NCI-H146 (cell line): Measurements from ENCODE around the gene OTOP3.

Experiments
- DNase-seq: peaks from one replicate; lab custom pipeline; 2025; lab: John Stamatoyannopoulos, UW

The OTOP3 gene

DNA sequence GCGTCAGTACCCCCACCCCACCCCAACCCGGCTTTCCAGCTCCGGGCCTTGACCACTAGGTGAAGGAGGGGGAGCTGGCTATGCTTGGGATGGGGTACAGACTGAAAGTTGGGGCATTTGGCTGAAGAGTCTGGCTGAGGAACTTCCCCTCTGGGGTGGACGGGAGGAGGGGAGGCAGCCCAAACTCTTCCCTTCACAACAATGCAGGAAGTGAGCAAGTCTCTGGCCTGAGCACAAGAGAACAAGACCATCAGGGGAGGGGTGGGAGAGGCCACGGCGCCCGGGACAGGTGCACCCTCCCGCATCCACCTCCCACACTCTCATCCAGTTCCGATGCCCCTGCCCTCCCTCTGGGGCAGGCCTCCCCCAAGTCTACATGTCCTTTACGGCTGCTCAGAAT, 18.3 kb upstream of the OTOP3 start:
- no peak for DNase-seq

DNA sequence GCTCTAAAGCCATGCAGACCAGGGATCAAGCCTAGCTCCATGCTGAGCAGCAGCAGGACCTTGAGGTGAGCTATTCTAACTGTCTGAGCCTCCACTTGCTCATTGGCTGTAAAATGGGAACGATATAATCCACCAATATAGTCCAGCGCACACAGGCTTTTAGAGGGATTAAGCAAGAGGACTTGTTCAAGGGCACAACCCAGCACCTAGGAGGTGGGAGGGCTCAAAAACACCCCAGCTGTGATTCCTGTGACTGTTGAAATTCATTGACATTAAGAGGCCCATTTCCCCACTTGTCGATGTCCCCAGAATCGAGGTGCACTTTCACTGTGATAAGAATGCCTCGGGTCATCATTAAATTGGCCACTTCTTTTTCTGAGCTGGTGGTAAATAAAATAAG, 16.8 kb upstream of the OTOP3 start:
- no peak for DNase-seq

DNA sequence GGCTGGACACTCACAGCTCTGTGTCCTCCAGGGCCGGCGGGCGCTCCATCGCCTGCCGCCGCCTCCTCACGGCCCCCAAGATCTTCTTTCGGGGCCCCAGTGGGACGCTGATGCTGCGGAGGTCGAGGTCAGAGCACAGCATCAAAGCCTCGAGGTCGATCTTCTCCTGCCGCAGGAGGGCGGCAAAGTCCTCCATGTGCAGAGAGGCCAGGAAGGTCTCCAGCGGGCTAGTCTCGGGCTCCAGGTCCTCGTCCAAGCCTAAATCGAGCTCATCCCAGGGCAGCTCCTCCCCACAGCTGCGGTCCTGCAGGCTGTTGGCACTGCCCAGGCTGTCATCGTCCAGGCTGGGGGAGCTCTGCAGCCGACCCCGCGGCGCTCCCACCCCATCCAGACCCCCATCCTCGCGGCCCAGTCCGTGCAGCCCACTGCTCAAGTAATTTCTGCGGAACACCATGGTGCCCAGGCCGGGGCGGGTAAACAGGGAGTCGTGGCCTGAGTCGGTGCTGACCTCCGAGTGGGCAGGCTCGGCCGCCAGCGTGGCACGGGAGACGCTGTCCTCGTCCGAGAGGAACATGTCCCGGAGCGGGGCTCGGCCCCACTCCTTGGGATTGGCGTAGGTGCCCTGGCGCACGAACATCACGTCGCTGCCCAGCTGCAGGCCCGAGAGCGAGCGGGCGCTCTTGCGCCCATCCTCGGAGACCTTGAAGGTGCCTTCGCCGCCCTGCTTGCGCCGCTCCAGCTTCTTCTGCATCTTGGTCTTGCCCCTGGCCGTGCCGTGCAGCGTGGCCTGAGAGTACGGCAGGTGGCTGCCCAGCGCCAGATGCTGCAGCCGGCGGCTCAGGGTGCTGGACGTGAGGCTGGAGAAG, 16.0 kb upstream of the OTOP3 start:
- DNase-seq: peak; percentile 56

DNA sequence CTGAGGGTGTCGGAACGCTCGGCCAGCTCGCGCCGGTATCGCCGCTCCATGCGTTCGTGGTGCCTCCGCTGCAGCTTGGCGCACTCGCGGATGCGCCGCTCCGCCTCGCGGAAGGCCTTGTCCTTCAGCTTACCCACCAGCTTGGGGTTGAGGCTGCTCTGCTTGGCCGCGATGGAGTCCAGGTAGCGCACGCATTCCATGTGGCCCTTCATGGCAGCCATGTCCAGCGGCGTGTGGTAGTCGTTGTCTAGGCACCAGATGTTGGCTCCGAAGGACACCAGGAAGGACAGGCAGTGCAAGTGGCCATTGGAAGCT, 15.4 kb upstream of the OTOP3 start:
- no peak for DNase-seq

DNA sequence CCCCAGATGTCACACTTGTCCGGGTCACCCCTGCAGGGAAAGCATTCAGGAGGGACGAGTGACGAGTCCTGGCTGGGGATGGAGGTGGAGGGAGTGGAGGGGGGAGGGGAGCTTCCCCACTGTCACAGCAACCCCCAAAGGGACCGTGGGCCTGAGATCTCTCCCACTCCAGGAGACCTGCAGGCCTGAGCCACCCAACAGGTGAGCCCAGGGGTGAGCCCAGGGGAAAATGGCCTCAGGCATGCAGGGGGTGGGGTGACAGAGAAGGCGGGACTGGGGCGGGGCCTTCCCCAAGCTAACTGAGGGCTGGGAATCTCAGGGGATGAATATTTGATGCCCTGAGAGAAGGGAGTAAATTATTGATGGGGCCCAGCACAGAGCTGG, 15.1 kb upstream of the OTOP3 start:
- DNase-seq: peak; percentile 46

DNA sequence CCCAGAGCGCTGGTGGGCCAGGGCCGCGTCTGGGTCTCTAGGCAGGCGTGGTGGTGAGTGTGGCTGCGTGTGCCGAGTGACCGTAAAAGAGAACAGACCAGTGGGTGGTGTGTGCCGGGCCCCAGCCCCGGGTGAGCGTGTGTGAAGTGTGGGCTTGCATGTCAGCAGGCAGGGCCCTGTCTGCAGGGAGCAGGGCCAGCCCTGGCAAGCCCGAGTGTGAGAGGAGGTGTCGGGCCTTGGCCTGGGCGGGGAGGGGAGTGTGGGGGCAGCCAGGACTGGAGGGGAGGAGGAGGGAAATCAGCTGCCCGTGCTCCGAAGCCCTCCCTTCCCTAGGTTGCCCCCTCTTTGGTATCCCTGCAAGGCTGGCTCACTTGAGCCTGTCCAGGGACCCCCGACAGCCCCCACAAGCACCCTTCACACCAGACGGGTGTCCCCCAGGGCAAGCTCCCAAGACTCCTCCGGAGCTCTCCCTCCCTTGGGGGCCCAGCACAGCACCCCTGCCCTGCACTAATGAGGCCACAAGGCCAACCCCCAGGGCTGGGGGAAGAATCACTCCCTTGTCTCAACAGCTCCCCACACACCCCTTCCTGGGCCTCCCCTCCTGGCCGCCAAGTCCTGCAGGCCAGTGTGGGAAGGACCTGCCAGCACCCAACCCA, 14.5 kb upstream of the OTOP3 start:
- no peak for DNase-seq

DNA sequence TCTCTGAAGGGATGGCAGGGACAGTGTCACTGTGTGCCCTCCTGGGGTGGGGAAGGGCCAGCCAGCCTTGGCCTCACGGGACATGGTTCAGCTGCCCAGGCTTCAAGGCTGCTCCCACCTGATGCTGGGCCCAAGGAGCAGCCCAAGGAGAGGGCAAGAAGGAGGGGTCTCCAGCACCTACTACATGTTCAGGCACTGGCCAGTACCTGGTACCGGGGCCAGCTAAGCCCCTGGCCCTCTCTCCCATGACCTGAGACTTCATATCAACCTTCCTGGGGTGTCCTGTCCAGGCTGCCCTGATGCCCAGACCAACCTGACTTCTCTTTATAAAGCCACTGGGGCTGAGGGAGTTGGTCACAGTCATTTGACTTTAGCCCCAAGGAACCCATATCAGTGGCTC, 13.9 kb upstream of the OTOP3 start:
- DNase-seq: no peak

DNA sequence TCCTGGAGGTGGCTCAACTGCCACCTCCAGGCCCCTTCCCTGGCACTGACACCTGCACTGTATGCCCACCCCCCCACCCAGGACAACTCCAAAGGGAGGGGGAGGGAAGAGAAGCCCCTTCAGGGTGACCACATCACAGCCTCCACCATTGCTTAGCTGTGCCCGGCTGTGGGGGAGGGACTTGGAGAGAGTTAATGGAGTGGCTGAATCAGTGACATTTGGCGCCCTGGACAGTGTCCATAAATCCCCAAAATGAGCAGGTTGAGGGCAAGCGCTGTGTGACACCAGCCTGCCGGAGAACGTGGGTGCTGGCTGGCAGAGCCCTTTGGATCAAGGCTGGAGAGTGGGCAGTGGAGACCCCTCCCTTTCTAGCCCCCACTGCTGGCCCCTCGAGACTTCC, 13.5 kb upstream of the OTOP3 start:
- DNase-seq: no peak

DNA sequence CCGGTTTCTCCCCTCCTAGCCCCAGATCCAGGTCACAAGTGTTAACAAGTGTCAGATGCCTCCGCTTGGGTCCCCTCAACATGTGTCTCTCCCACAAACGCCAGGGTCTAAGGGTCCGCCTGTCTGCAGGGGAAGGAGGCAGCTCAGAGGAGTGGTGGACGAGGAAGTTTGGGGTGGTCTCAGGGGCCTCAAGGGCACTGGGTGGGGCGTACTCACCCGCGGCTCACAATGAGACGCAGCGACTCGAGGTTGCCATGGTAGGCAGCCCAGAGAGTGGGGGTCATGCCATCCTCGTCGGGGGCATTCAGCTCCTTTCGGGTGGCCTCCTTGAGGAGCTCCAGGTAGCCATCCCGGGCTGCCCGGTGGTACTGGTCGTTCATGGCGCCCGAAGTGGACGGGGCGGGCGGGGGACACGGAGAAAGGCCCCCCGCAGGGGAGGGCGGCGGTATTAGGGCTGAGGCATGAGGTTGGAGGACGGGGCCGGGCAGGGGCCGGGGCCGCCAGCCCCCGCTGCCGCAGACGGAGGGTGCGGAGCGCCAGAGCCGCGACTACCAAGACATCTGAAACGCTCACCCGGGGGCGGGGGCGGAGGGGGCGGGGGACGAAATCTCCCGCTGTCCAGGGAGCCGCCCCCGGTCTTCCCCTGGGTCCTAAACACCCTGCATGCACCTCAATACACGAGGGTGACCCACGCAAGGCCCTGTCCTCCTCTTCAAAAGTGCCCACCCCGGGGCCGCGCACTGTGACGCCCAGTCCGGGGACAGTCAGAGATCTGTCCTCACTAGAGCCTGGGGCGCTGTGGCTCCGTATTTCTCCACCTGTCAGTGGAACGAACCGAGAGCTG, 12.8 kb upstream of the OTOP3 start, which contains the start of gene USH1G:
USH1G (minus strand) TSS at position 562 of the 844 bp plus-strand sequence; CDS start at position 380, 182 bp downstream.
- peak; percentile 47 for DNase-seq

DNA sequence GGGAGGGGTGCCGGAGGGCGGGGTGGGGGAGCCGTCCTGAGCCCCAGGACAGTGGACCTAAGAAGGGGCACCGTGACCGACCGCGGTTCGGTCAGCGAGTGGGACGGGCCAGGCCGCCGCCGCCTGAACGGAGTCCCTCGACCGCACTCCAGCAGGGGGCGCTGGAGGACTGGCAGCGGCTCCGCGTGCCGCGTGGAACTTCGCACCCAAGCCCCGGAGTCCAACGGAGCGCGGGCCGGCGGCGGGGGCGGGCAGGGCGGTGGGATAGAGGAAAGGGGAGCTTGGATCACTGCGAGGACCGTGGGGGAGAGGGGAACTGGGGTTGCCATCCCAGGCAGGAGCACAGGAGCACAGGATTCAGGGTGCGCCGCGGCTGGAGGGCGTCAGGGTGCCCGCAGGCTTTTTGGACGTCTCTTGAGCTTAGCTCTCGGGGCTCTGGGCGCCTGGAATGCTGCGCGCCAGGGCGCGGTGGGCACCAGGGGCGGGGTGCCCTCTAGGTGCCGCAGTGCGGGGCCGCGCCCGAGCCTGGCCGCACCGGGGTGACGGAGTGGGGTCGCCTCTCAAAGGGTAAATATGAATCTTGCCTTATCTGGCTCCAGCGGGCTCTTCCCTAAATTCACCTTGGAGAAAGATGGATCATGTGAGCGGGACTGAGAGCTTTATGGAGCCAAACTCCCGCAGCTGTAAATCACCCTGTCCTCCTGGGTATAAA, 12.0 kb upstream of the OTOP3 start:
- peak; percentile 52 for DNase-seq

DNA sequence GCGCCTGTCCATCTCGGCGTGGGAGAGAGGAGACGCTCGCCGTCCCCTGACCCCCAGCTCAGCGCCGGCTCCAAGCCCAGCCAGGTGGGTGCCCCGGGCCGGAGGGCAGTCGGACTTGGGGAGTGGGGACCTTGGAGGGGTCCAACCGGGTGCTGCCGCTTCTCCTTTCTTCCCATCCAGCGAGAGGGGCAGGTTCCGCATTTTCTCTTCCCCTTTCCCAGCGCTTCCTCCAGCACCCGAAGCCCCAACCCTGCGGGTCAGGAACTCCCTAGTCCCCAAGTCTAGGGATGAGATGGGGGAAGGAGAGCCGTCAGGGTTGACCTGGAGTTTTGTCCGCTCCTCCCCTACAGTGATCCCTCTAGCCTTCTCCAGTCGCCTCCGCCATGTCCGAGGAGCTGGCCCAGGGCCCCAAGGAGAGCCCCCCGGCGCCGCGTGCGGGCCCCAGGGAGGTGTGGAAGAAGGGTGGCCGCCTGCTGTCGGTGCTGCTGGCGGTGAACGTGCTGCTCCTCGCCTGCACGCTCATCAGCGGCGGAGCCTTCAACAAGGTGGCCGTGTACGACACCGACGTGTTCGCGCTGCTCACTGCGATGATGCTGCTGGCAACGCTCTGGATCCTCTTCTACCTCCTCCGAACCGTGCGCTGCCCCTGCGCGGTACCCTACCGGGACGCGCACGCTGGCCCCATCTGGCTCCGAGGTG, 11.3 kb upstream of the OTOP3 start, which contains the start of gene OTOP2:
OTOP2 (plus strand) TSS at position 24 of the 699 bp plus-strand sequence; CDS start at position 384, 360 bp downstream.
- DNase-seq: peak; percentile 44

DNA sequence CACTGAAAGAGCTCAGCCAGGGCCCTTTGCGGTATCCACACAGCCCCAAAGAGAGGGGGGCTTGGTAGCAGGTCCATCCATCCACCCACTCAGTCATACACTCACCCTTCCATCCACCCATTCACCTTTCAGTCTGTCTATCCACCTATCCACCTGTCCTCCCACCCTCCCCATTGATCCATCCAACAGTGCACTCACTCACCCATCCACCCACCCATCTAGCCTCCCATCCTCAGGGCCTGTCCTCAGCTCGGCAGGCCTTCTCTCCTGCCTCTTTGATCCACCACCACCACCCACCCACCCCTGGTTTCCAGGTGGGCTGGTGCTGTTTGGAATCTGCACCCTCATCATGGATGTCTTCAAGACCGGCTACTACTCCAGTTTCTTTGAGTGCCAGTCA, 10.5 kb upstream of the OTOP3 start:
- no peak for DNase-seq

DNA sequence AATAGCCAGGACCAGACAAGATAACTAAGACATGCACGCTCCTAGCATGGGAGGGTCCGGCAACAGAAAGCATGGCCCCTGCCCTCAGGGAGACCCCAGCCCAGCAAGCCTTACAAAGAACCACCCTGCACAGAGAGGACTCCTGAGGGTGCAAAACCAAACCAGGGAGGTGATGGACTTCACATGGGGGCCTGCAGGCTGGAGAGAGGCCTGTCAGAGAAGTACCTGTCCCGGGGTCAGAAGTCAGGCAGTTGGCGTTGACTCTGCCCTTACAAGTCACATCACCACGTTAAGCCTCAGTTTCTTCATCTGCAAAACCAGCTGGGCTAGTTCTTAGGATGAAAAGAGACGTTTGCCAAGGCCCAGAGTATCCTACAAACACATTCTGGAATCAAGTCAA, 6.9 kb upstream of the OTOP3 start:
- no peak for DNase-seq

DNA sequence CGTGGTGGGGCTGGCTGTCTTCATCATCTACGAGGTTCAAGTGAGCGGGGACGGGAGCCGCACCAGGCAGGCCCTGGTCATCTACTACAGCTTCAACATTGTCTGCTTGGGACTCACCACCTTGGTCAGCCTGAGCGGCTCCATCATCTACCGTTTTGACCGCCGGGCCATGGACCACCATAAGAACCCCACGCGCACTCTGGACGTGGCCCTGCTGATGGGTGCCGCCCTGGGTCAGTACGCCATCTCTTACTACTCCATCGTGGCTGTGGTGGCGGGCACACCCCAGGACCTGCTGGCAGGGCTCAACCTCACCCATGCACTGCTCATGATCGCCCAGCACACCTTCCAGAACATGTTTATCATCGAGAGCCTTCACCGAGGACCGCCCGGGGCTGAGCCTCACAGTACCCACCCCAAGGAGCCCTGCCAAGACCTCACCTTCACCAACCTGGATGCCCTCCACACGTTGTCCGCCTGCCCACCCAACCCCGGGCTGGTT, 5.1 kb upstream of the OTOP3 start:
- DNase-seq: no peak

DNA sequence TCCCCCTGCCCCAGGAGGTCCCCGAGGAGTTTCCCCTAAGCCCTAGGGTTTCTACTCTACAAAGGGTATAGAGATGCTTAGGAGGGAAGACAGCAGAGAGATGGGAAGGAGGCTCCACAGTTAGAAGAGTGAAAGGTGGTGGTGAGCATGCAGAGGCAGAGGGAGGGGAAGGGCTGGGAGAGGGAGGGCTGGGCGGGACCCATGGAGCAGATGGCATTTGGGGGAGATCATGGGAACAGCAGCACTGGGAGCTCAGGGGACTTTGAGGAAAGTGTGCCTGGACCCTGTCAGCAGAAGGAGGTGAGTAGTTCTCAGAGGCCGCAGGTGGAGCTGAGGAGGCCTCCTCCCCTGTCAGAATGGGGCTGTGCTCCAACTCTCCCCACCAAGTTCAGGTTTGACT, 650 bp upstream of the OTOP3 start:
- DNase-seq: no peak

DNA sequence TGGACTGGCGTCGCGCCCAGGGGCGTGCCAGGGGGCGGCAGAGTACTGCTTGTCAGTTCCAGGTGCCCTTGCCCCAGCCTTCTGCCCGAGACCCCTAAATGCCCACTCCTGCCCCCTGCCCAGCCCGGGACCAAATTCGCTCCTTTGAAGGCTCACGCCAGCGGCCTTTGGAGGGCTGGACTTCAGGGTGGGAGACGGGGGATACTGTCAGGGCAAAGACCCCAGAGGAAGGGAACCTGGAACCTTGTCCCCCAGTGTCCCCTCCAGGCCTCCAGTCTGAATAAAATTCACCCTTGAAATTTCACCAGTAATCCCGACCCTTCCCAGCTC, 737 bp downstream of the OTOP3 start:
- no peak for DNase-seq

DNA sequence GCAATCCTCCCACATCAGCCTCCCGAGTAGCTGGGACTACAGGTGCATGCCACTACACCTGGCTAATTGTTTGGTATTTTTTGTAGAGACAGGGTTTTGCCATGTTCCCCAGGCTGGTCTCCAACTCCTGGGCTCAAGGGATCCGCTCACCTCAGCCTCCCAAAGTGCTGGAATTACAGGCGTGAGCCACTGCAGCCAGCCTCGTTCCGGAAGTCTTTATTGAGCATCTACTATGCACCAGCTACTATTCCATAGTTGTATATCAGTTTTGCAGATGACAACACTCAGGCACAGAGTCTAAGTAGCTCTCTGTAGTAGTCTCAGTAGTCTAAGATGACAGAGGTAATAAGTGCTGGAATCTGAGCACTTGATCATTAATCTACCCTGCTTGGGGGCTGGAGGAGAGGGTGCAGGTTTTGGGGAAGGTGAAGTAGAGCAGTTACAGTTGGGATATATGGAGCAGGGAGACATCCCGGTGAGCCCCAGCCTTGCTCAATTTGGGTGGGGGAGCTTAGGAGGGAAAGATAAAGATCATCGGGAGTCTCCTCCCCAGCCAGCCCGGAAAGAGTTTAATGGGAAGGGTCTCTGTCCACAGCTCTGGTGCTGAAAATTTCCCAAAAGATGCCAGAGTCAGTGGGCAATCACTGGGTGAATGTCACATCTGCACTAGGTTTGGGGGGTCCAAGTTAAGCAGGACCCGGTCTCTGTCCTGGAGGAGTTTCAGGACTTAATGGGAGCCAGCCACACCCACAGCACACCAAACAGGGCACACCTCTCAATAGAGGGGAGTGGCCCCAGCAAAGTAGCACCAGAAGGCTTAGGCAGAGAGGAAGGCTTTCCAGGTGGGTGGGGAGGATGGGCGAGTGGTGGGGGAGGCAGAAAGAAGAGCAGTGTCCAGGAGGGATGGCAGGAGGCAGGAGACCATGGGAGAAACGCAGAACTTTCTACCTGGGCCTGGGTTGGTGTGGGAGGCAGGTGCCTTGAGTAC, 1.7 kb downstream of the OTOP3 start:
- DNase-seq: no peak

DNA sequence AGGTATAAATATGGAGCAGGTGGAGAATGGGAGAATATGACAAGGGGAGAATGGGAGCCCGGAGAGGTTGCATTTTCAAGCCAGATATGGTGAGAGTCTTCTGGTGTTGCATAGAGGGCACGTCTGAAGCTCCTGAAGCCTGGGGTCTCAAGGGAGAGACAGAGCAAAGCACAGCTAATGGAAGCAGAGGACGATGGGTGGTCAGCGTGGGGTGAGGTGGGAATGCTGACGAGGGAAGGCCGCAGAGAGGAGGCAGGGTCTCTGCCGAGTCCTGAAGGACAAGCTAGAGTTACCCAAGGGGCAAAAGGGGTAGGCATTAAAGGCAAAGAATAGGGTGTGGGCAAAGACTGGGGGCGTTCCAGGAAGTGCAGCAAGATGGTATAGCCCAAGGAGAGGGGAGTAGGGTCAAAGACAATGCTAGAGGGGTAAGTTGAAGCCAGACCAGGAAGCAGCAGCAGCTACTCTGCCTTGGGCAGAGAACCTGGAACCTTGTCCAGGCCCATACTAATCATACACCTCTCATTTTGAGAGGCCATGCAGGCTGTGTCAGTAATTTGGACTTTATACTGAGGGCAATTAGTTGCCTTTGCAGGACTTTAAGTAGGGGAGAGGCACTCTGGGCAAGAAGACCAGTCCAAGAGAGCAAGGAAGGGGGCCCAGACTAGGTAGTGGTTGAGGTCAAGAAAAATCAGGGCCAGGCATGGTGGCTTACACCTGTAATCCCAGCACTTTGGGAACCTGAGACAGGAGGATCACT, 2.7 kb downstream of the OTOP3 start:
- DNase-seq: no peak

DNA sequence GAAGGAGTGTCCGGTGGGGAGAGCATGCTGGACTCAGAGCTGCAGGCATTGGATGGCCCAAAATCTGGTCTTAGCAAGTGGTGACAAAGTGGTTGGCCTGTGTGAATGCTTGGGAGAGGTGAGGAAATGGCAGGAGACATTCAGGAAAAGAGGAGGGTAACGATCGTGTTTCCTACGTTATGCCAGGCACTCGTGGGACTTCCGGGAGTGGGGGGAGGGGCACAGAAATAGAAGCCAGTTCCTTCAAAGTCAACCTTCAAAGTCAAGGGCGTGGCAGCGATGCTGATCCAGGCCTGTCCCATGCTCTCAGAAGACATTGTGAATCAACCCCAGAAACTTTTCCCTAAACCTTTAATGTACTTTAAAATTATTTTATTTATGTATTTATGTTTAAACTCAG, 3.8 kb downstream of the OTOP3 start:
- no peak for DNase-seq
